Measurements from ENCODE around the gene SIGMAR1. TPM values are rescaled to one million over a fixed set of nuclear protein-coding genes. Genes with fewer than 3 reads are reported as not detected.

SIGMAR1 gene
- polyA plus RNA-seq, 2 donors, result 42.1 to 68.5 TPM

DNA sequence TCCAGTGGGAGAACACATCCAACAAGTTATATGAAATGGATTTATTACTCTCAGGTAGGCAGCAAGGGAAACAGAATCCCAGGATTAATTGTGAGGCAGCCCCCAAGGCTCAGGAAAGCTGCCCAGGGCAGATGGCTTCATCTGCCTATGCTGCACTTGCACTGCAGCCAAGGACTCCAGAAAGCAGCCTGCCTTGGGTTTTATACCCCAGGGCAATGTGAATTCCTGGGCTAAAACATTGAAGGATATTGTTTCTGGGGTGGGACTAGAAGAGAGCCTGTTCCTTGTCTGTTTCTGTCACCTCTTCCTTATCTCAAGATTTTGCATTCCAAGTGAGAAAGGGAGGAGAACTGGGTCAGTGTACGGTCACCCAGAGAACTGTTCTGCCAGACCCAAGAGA lies 33.7 kb upstream of the SIGMAR1 start:
- no peak overlapping the region for H3K27ac ChIP-seq (ENCODE audit: low read depth in 2 of 2, low read length in 1 of 2)
- H3K27me3 ChIP-seq (ENCODE audit: control insufficient read depth in 1 of 2, insufficient read depth in 2 of 2, low read length in 2 of 2), result no peaks in the 10 kb centered on the region
- no peak overlapping the region for H3K4me3 ChIP-seq (ENCODE audit: low read depth in 1 of 2, low read length in 2 of 2)
- H3K4me1 ChIP-seq (ENCODE audit: control insufficient read depth in 2 of 2, insufficient read depth in 2 of 2, low read length in 1 of 2), result no peaks in the 10 kb centered on the region
- WGBS, 2 donors, result 91 to 95% methylated on average over 1 of the region's 1 CpG
- no peaks in the 10 kb centered on the region for H3K36me3 ChIP-seq (ENCODE audit: control insufficient read depth in 2 of 2, insufficient read depth in 2 of 2, low read length in 1 of 2)
- H3K9me3 ChIP-seq (ENCODE audit: control insufficient read depth in 2 of 2, insufficient read depth in 1 of 2, low read depth in 1 of 2, low read length in 1 of 2), result no peaks in the 10 kb centered on the region

- Histone ChIP-seq H3K27ac (ENCODE audit: low read depth in 2 of 2, low read length in 1 of 2) (no peak overlapping the region), H3K36me3 (ENCODE audit: control insufficient read depth in 2 of 2, insufficient read depth in 2 of 2, low read length in 1 of 2) (no peaks in the 10 kb centered on the region), H3K9me3 (ENCODE audit: control insufficient read depth in 2 of 2, insufficient read depth in 1 of 2, low read depth in 1 of 2, low read length in 1 of 2) (no peaks in the 10 kb centered on the region), H3K27me3 (ENCODE audit: control insufficient read depth in 1 of 2, insufficient read depth in 2 of 2, low read length in 2 of 2) (no peaks in the 10 kb centered on the region), H3K4me3 (ENCODE audit: low read depth in 1 of 2, low read length in 2 of 2) (no peak overlapping the region), H3K4me1 (ENCODE audit: control insufficient read depth in 2 of 2, insufficient read depth in 2 of 2, low read length in 1 of 2) (no peaks in the 10 kb centered on the region)
- 91 to 92% methylated on average over 5 of the region's 5 CpGs for WGBS, 2 donors
Measured at GRCh38 chr9:34669809-34670562, 32.4 kb upstream of the SIGMAR1 start.

DNA sequence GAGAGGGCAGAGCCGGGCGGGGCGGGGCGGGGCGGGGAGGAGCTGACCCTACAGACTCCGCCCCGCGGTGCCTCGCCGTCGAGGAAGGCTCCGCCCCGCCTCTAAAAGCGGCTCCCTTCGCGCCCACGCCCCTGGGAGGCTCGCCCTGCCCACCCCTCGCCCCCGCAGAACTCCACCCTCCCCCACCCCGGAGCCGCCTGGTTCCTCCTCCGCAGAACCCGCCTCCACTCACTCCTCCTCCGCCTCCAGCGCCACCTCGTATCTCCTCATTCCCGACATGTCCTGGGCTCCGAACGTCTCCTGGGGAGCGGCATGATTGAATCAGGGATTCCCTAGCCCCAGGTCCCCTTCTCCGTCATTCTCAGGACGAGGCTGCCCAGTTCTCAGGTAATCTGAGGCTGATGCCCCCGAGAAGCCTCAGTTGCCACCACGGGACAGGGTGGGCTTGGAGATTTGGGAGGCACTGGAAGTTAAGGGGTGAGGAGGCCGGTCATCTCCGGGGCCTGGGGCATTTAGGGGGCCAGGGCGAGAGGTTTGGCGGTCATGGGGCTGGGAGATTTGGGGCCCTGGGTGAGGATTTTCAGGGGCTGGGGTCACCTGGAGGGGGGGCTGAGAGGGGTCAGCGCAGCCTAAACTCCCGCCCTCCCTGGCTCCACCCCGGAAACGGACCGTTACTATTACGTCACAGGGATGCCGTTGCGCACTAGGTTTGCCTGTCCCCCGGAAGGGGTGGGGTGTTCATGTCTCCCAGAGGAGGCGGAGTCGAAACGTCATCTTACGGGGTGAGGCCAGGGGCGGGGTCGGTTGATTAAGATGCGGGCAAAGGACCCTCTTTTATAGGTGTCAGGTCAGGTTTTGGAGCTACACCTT lies 28.0 kb upstream of the SIGMAR1 start:
- Histone ChIP-seq H3K27me3 (ENCODE audit: control insufficient read depth in 1 of 2, insufficient read depth in 2 of 2, low read length in 2 of 2) (no peaks in the 10 kb centered on the region), H3K4me1 (ENCODE audit: control insufficient read depth in 2 of 2, insufficient read depth in 2 of 2, low read length in 1 of 2) (peaks cover 3 to 7% of the 10 kb centered on the region in 2 donors), H3K9me3 (ENCODE audit: control insufficient read depth in 2 of 2, insufficient read depth in 1 of 2, low read depth in 1 of 2, low read length in 1 of 2) (no peaks in the 10 kb centered on the region), H3K4me3 (ENCODE audit: low read depth in 1 of 2, low read length in 2 of 2) (peak overlapping the region; percentile 53 to 63), H3K36me3 (ENCODE audit: control insufficient read depth in 2 of 2, insufficient read depth in 2 of 2, low read length in 1 of 2) (peaks cover 0 to 2% of the 10 kb centered on the region in 2 donors), H3K27ac (ENCODE audit: low read depth in 2 of 2, low read length in 1 of 2) (peak overlapping the region; percentile 96 to 98)
- WGBS, 2 donors, result 2% methylated on average over 53 to 55 of the region's 55 CpGs

- no peaks in the 10 kb centered on the region for H3K27me3 ChIP-seq (ENCODE audit: control insufficient read depth in 1 of 2, insufficient read depth in 2 of 2, low read length in 2 of 2)
- H3K4me3 ChIP-seq (ENCODE audit: low read depth in 1 of 2, low read length in 2 of 2), result peak overlapping the region; percentile 47 to 53
- peaks cover 7 to 10% of the 10 kb centered on the region in 2 donors for H3K4me1 ChIP-seq (ENCODE audit: control insufficient read depth in 2 of 2, insufficient read depth in 2 of 2, low read length in 1 of 2)
- H3K27ac ChIP-seq (ENCODE audit: low read depth in 2 of 2, low read length in 1 of 2), result peak overlapping the region; percentile 77 to 96
- peaks cover 0 to 2% of the 10 kb centered on the region in 2 donors for H3K36me3 ChIP-seq (ENCODE audit: control insufficient read depth in 2 of 2, insufficient read depth in 2 of 2, low read length in 1 of 2)
- no peaks in the 10 kb centered on the region for H3K9me3 ChIP-seq (ENCODE audit: control insufficient read depth in 2 of 2, insufficient read depth in 1 of 2, low read depth in 1 of 2, low read length in 1 of 2)
- 2 to 3% methylated on average over 25 to 26 of the region's 26 CpGs for WGBS, 2 donors
Measured at GRCh38 chr9:34665067-34665380, 27.4 kb upstream of the SIGMAR1 start.

DNA sequence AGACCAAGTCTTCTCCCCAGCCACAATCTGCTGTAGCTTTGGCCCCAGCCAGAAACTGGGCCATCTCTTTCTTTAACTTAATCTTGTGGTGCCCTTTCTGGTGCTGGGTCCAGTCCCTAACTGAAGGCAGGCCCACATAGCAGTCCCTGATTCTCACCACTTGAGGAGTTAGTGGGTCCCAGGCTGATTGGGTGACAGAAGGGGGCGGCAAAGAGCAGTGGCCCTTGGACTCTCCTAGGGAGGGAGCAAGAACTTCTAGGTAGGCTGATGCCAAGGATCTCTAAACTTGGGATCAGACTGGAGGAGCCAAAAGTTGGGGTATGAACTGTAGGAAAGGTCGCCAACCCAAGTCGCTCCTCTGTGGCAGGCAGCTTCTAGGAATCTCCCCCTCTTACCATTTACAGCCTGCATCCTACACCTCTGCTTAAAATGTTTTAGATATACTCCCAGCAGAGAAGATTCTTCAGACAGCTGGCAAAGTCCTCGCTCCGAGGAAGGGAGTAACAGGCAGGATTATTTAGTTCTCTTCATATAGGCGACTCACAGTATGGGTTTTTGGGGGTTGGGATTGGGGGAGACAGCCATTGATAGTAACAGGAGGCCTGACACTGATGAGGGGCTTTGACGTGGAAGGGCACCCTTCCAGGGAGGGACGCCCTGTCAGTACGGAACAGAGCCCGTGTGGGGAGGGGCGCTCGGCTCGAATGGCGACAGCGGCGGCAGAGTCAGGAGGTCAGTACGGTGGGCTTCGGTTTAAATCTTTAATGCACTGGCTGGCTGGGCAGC lies 26.9 kb upstream of the SIGMAR1 start:
- H3K4me1 ChIP-seq (ENCODE audit: control insufficient read depth in 2 of 2, insufficient read depth in 2 of 2, low read length in 1 of 2), result peaks cover 7 to 13% of the 10 kb centered on the region in 2 donors
- no peaks in the 10 kb centered on the region for H3K27me3 ChIP-seq (ENCODE audit: control insufficient read depth in 1 of 2, insufficient read depth in 2 of 2, low read length in 2 of 2)
- 16 to 17% methylated on average over 18 of the region's 18 CpGs for WGBS, 2 donors
- H3K4me3 ChIP-seq (ENCODE audit: low read depth in 1 of 2, low read length in 2 of 2), result peak overlapping the region; percentile 47 to 53
- H3K27ac ChIP-seq (ENCODE audit: low read depth in 2 of 2, low read length in 1 of 2), result peak overlapping the region; percentile 77 to 96
- H3K36me3 ChIP-seq (ENCODE audit: control insufficient read depth in 2 of 2, insufficient read depth in 2 of 2, low read length in 1 of 2), result peaks cover 0 to 2% of the 10 kb centered on the region in 2 donors
- H3K9me3 ChIP-seq (ENCODE audit: control insufficient read depth in 2 of 2, insufficient read depth in 1 of 2, low read depth in 1 of 2, low read length in 1 of 2), result no peaks in the 10 kb centered on the region

GRCh38 chr9:34663303-34663605 lies 25.7 kb upstream of the SIGMAR1 start:
- H3K9me3 ChIP-seq (ENCODE audit: control insufficient read depth in 2 of 2, insufficient read depth in 1 of 2, low read depth in 1 of 2, low read length in 1 of 2), result no peaks in the 10 kb centered on the region
- no peak overlapping the region for H3K4me3 ChIP-seq (ENCODE audit: low read depth in 1 of 2, low read length in 2 of 2)
- no peaks in the 10 kb centered on the region for H3K27me3 ChIP-seq (ENCODE audit: control insufficient read depth in 1 of 2, insufficient read depth in 2 of 2, low read length in 2 of 2)
- peak overlapping the region; percentile 3 to 40 for H3K27ac ChIP-seq (ENCODE audit: low read depth in 2 of 2, low read length in 1 of 2)
- H3K4me1 ChIP-seq (ENCODE audit: control insufficient read depth in 2 of 2, insufficient read depth in 2 of 2, low read length in 1 of 2), result peaks cover 7 to 13% of the 10 kb centered on the region in 2 donors
- H3K36me3 ChIP-seq (ENCODE audit: control insufficient read depth in 2 of 2, insufficient read depth in 2 of 2, low read length in 1 of 2), result peaks cover 0 to 2% of the 10 kb centered on the region in 2 donors

GRCh38 chr9:34662526-34663302 lies 25.1 kb upstream of the SIGMAR1 start, which contains the start of gene CCL27:
Gene CCL27 (minus strand): TSS chr9:34662657. CDS start chr9:34662633, 24 bp downstream.
- H3K27me3 ChIP-seq (ENCODE audit: control insufficient read depth in 1 of 2, insufficient read depth in 2 of 2, low read length in 2 of 2), result no peaks in the 10 kb centered on the region
- WGBS, 2 donors, result 71% methylated on average over 4 of the region's 4 CpGs
- H3K36me3 ChIP-seq (ENCODE audit: control insufficient read depth in 2 of 2, insufficient read depth in 2 of 2, low read length in 1 of 2), result peaks cover 0 to 2% of the 10 kb centered on the region in 2 donors
- no peaks in the 10 kb centered on the region for H3K9me3 ChIP-seq (ENCODE audit: control insufficient read depth in 2 of 2, insufficient read depth in 1 of 2, low read depth in 1 of 2, low read length in 1 of 2)
- peak within 1 kb of the TSS; percentile 3 to 40 for H3K27ac ChIP-seq (ENCODE audit: low read depth in 2 of 2, low read length in 1 of 2)
- no peak within 1 kb of the TSS for H3K4me3 ChIP-seq (ENCODE audit: low read depth in 1 of 2, low read length in 2 of 2)
- H3K4me1 ChIP-seq (ENCODE audit: control insufficient read depth in 2 of 2, insufficient read depth in 2 of 2, low read length in 1 of 2), result peaks cover 7 to 13% of the 10 kb centered on the region in 2 donors

DNA sequence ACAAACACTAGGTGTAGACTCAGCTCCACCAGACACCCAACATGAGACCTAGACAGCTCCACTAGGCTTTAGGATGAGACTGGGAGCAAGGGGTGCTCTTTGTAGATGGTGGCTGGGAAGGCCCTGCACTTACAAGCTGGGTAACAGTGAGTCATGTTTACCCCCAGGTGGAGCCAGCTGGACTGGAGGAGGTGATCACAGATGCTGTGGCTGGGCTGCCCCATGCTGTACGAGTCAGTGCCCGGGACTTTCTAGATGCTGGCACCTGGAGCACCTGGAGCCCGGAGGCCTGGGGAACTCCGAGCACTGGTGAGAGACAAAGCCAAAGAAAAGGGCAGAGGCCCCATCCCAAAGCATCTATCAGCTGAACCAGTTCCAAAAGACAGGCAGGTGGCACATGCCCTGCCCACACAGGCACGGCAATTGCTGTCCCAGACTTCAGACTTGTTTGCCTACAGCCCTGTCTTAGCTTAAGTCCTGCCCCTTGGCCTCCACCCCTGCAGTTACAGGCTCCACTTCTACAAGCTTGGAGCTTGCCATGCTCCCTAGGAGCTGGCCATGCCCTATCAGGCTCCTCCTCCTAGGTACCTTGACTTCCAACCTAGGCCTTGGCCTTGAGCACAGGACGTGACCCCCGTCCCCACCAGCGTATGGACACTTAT lies 22.1 kb upstream of the SIGMAR1 start:
- no peak overlapping the region for H3K27ac ChIP-seq (ENCODE audit: low read depth in 2 of 2, low read length in 1 of 2)
- no peaks in the 10 kb centered on the region for H3K27me3 ChIP-seq (ENCODE audit: control insufficient read depth in 1 of 2, insufficient read depth in 2 of 2, low read length in 2 of 2)
- H3K36me3 ChIP-seq (ENCODE audit: control insufficient read depth in 2 of 2, insufficient read depth in 2 of 2, low read length in 1 of 2), result peaks cover 0 to 2% of the 10 kb centered on the region in 2 donors
- H3K4me3 ChIP-seq (ENCODE audit: low read depth in 1 of 2, low read length in 2 of 2), result no peak overlapping the region
- H3K4me1 ChIP-seq (ENCODE audit: control insufficient read depth in 2 of 2, insufficient read depth in 2 of 2, low read length in 1 of 2), result peaks cover 7 to 23% of the 10 kb centered on the region in 2 donors
- 54 to 65% methylated on average over 8 of the region's 8 CpGs for WGBS, 2 donors
- no peaks in the 10 kb centered on the region for H3K9me3 ChIP-seq (ENCODE audit: control insufficient read depth in 2 of 2, insufficient read depth in 1 of 2, low read depth in 1 of 2, low read length in 1 of 2)
